Transverse colon (tissue), 4 donors: ENCODE measurements around the gene WDR7.

Source experiments
- CTCF ChIP-seq, 5 experiments: fragments of 200-600 bp in 3 of 5; fragments of 450-650 bp in 2 of 5; sonication (generic) in 3 of 5; IDR thresholded peaks; 1 replicate in 2 of 5; 2 replicates in 3 of 5; pipeline ENCODE4 v1.5.1; 2016 to 2017; ENCODE audit warnings: antibody characterized with exemption in 5 of 5, inconsistent platforms in 3 of 5, mild to moderate bottlenecking in 2 of 5, moderate library complexity in 1 of 5
- EP300 ChIP-seq: sonication (generic); formaldehyde crosslinking; IDR thresholded peaks from one replicate; pipeline ENCODE4 v1.6.1; 2017; ENCODE audit warnings: antibody characterized with exemption, low read depth
- POLR2A ChIP-seq: fragments of 450-650 bp; IDR thresholded peaks from one replicate; pipeline ENCODE4 v1.6.1; 2016; ENCODE audit warnings: antibody characterized with exemption, mild to moderate bottlenecking, moderate library complexity
- POLR2AphosphoS5 ChIP-seq, 3 donors: sonication (generic); formaldehyde crosslinking; IDR thresholded peaks; one replicate each; pipeline ENCODE4 v1.6.1; 2016; ENCODE audit warnings: antibody characterized with exemption in 3 of 3

- TF ChIP-seq CTCF (IDR thresholded peaks at IDR 0.05) (no peak), POLR2AphosphoS5 (IDR thresholded peaks at IDR 0.05) (no peak), POLR2A (no peak), EP300 (no peak)
Observed at GRCh38 chr18:57043241-57043640, 392.1 kb downstream of the WDR7 start.
